Fibroblast of villous mesenchyme (primary cell): ENCODE measurements around the gene NOC4L. TPM values are rescaled to one million over a fixed set of nuclear protein-coding genes. Genes with fewer than 3 reads are reported as not detected.
"Not testable (repeated sequence)": the region's sequence is repeated elsewhere in the genome, so short reads cannot be mapped to it uniquely, and the experiment has no call there.

Experiments used
- DNase-seq: peaks from one replicate; pipeline ENCODE4 v3.0.0-alpha.2; 2010; ENCODE audit warnings: low read depth
- H3K4me3 ChIP-seq: 2 replicates; pipeline ENCODE4 v1.5.1; 2011; ENCODE audit warnings: low read depth, mild to moderate bottlenecking, low read length
- total RNA-seq: library from RNA; depleted of rRNA; stranded (reverse); fragments of >200 nt; gene quantifications from 2 replicates; pipeline ENCODE4 v1.2.3, GENCODE V29; 2012
- TF ChIP-seq, protein P1 (sequence below): IDR thresholded peaks from 2 replicates; pipeline ENCODE4 v1.5.1; 2012; ENCODE audit warnings: low read depth, mild to moderate bottlenecking, low read length; ENCODE audit not compliant: insufficient read depth

Gene NOC4L
- total RNA-seq: 12.1 and 14.8 TPM in 2 replicates

GRCh38 chr12:132144115-132144809 lies at the start of gene NOC4L, which contains the start of gene DDX51:
TSS of gene NOC4L (plus strand) at chr12:132144457. CDS start at chr12:132144489, 32 bp downstream.
TSS of gene DDX51 (minus strand) at chr12:132144319. CDS start at chr12:132144296, 23 bp downstream.
- TF ChIP-seq, protein P1, sequence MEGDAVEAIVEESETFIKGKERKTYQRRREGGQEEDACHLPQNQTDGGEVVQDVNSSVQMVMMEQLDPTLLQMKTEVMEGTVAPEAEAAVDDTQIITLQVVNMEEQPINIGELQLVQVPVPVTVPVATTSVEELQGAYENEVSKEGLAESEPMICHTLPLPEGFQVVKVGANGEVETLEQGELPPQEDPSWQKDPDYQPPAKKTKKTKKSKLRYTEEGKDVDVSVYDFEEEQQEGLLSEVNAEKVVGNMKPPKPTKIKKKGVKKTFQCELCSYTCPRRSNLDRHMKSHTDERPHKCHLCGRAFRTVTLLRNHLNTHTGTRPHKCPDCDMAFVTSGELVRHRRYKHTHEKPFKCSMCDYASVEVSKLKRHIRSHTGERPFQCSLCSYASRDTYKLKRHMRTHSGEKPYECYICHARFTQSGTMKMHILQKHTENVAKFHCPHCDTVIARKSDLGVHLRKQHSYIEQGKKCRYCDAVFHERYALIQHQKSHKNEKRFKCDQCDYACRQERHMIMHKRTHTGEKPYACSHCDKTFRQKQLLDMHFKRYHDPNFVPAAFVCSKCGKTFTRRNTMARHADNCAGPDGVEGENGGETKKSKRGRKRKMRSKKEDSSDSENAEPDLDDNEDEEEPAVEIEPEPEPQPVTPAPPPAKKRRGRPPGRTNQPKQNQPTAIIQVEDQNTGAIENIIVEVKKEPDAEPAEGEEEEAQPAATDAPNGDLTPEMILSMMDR: no peak
- DNase-seq: peak; percentile 95
- peak within 1 kb of the TSS; percentile 90 for H3K4me3 ChIP-seq

- TF ChIP-seq, protein P1: no peak
- no peak for DNase-seq
- no peak overlapping the region for H3K4me3 ChIP-seq
Measured at GRCh38 chr12:132095520-132096409, 48.5 kb upstream of the NOC4L start.

GRCh38 chr12:132099739-132100138 lies 44.5 kb upstream of the NOC4L start:
- TF ChIP-seq, protein P1: no peak
- H3K4me3 ChIP-seq: no peak overlapping the region

DNA sequence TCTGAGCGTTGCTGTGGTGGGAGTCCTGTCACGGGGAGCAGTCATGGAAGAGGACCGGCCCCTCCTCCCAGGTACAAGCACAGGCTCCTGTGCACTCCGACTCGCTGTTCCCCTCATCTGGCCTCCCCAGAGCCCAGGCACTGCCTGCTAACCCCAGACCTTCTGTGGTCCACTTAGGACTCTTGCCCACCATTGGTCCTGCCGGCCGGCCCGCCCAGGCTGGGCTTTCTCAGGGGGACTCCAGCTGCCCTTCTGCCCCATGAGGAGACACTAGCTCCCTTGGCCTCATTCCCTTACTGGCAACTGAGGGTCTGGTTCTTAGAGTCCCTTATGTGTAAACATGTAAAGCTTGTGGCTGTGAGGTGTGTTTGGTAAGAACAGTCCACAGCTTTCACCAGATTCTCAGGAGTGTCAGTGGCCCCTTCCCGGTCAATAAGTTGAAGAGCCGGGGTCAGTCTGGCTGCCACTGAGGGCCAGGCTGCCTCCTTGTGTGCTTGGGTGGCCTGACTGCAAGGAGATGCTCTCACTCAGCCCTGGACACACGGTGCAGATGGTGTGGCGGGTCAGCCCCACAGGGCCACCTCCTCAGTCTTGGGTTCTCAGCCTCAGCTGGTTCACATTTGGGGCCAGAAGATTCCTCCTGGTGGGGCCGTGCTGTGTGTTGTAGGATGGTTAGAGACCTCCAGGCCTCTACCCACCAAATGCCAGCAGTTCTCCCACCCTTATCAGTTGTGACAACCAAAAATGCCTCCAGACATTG lies 43.8 kb upstream of the NOC4L start:
- DNase-seq: no peak
- TF ChIP-seq, protein P1: no peak
- no peak overlapping the region for H3K4me3 ChIP-seq

More at GRCh38 chr12:132099739-132100138, 44.5 kb upstream of the NOC4L start:
- DNase-seq: no peak

DNA sequence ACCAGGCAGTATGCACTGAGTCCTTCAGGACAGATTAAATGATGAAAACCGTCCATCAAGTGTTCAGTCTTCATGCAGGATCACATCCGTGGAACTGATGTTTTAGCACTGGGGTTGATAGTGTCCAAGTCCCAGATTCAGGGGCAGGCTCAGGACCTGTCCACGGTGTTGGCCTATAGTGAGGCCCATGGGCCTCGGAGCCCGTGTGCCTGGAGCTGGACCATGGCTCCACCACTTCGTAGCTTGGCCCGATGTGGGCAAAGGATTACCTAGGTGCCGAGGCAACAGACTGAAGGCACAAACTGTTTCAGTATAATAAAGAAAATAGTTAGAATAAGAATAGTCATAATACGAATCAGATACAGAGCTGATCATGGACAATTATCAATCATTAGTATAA lies 42.0 kb upstream of the NOC4L start:
- TF ChIP-seq, protein P1: no peak
- H3K4me3 ChIP-seq: no peak overlapping the region

DNA sequence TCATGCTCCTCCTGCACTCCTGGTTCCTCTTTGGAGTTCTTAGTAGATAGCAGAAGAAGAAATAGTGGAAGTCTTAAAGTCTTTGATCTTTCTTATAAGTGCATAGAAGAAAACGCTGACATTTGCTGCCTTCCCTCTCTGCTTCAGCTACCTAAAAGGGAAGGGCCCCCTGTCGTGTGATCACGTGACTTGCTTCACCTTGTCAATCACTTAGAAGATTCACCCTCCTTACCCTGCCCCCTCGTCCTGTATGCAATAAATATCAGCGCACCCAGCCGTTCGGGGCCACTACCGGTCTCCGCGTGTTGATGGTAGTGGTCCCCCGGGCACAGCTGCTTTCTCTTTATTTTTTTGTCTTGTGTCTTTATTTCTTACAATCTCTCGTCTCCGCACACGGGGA lies 41.2 kb upstream of the NOC4L start:
- not testable (repeated sequence) for H3K4me3 ChIP-seq, DNase-seq

More for the DNA sequence above, 42.0 kb upstream of the NOC4L start:
- DNase-seq: no peak
